CD14-positive monocyte (primary cell): ENCODE data around the gene RNF222. TPM values are rescaled to one million over a fixed set of nuclear protein-coding genes. Genes with fewer than 3 reads are reported as not detected.

Experiments
- DNase-seq, 3 donors: peaks; one replicate each; pipeline ENCODE4 v3.0.0-alpha.2; 2011 to 2022
- H2AFZ ChIP-seq: 2 replicates; pipeline ENCODE4 v1.6.0; 2012; ENCODE audit warnings: mild to moderate bottlenecking, low read depth, low read length, inconsistent platforms; ENCODE audit not compliant: insufficient read depth, poor library complexity, severe bottlenecking
- H3K27ac ChIP-seq, 2 donors: 1 replicate in 1 of 2; 2 replicates in 1 of 2; pipeline ENCODE4 v1.5.1; 2012 to 2013; ENCODE audit warnings: low read length in 2 of 2, control low read depth in 1 of 2, inconsistent platforms in 1 of 2, low read depth in 1 of 2, mild to moderate bottlenecking in 1 of 2
- H3K27me3 ChIP-seq, 2 donors: one replicate each; pipeline versions ENCODE4 v1.6.0 to v1.6.1; 2011 to 2013; ENCODE audit warnings: low read length in 2 of 2; ENCODE audit not compliant: control insufficient read depth in 2 of 2, insufficient read depth in 2 of 2
- H3K36me3 ChIP-seq, 2 donors: replicated peaks in 1 of 2; 1 replicate in 1 of 2; 2 replicates in 1 of 2; pipeline versions ENCODE4 v1.5.1 to v1.6.1; 2012 to 2013; ENCODE audit warnings: low read length in 2 of 2, control low read depth in 1 of 2, inconsistent platforms in 1 of 2, mild to moderate bottlenecking in 1 of 2; ENCODE audit not compliant: insufficient read depth in 2 of 2, control insufficient read depth in 1 of 2
- H3K4me1 ChIP-seq, 2 donors: 1 replicate in 1 of 2; 2 replicates in 1 of 2; pipeline versions ENCODE4 v1.5.1 to v1.6.1; 2012 to 2013; ENCODE audit warnings: low read length in 2 of 2, control low read depth in 1 of 2, inconsistent platforms in 1 of 2, mild to moderate bottlenecking in 1 of 2, moderate library complexity in 1 of 2; ENCODE audit not compliant: insufficient read depth in 2 of 2, control insufficient read depth in 1 of 2
- H3K4me2 ChIP-seq: replicated peaks from 2 replicates; pipeline ENCODE3; 2012; ENCODE audit warnings: low read length, moderate library complexity, mild to moderate bottlenecking; ENCODE audit not compliant: poor library complexity, severe bottlenecking; ENCODE audit errors: extremely low read depth
- H3K4me3 ChIP-seq, 3 experiments: fragments of 200-600 bp in 1 of 3; sonication (generic) in 1 of 3; replicated peaks in 1 of 3; 1 replicate in 2 of 3; 2 replicates in 1 of 3; pipeline ENCODE4 v1.5.1; 2011 to 2013; ENCODE audit warnings: low read length in 3 of 3, mild to moderate bottlenecking in 3 of 3, control low read depth in 2 of 3, low read depth in 2 of 3, inconsistent platforms in 1 of 3, moderate library complexity in 1 of 3
- H3K79me2 ChIP-seq: 2 replicates; pipeline ENCODE4 v1.6.0; 2012; ENCODE audit warnings: mild to moderate bottlenecking, control low read depth, inconsistent platforms, low read length, moderate library complexity; ENCODE audit not compliant: insufficient read depth
- H3K9ac ChIP-seq: 2 replicates; pipeline ENCODE4 v1.6.0; 2017; ENCODE audit warnings: low read length, mild to moderate bottlenecking; ENCODE audit not compliant: insufficient read depth, poor library complexity, severe bottlenecking
- H3K9me3 ChIP-seq, 2 donors: replicated peaks in 1 of 2; 1 replicate in 1 of 2; 2 replicates in 1 of 2; pipeline versions ENCODE4 v1.5.1 to v1.6.1; 2012 to 2013; ENCODE audit warnings: low read length in 2 of 2, control low read depth in 1 of 2; ENCODE audit not compliant: control insufficient read depth in 1 of 2, insufficient read depth in 1 of 2
- H4K20me1 ChIP-seq: 2 replicates; pipeline ENCODE4 v1.6.0; 2012; ENCODE audit warnings: mild to moderate bottlenecking, low read length, control low read depth, moderate library complexity; ENCODE audit not compliant: insufficient read depth
- H3K27ac Mint-ChIP-seq, 7 donors: one replicate each; pipeline ENCODE4 v1.8.0; 2020; ENCODE audit warnings: mild to moderate bottlenecking in 7 of 7, mixed read lengths in 7 of 7, moderate library complexity in 6 of 7, inconsistent platforms in 2 of 7
- H3K27me3 Mint-ChIP-seq, 3 donors: one replicate each; pipeline ENCODE4 v1.8.0; 2021 to 2022; ENCODE audit warnings: low read depth in 3 of 3, mild to moderate bottlenecking in 3 of 3, mixed read lengths in 3 of 3, moderate library complexity in 3 of 3, inconsistent platforms in 1 of 3
- H3K36me3 Mint-ChIP-seq, 2 donors: one replicate each; pipeline ENCODE4 v1.8.0; 2020; ENCODE audit warnings: mixed read lengths in 2 of 2, inconsistent platforms in 1 of 2, mild to moderate bottlenecking in 1 of 2
- H3K4me1 Mint-ChIP-seq: one replicate; pipeline ENCODE4 v1.8.0; 2020; ENCODE audit warnings: mild to moderate bottlenecking, mixed read lengths
- H3K4me3 Mint-ChIP-seq, 2 donors: one replicate each; pipeline ENCODE4 v1.8.0; 2020; ENCODE audit warnings: mild to moderate bottlenecking in 2 of 2, mixed read lengths in 2 of 2, moderate library complexity in 1 of 2
- H3K9me3 Mint-ChIP-seq, 7 donors: one replicate each; pipeline ENCODE4 v1.8.0; 2020 to 2022; ENCODE audit warnings: mixed read lengths in 7 of 7, mild to moderate bottlenecking in 6 of 7, moderate library complexity in 6 of 7, inconsistent platforms in 2 of 7
- CTCF ChIP-seq: fragments of 200-600 bp; IDR thresholded peaks from one replicate; pipeline ENCODE4 v1.8.0; 2022; ENCODE audit warnings: antibody characterized with exemption, mild to moderate bottlenecking
- WGBS: methylation state at CpG from one replicate; pipeline ENCODE4 v1.1.5; 2013; ENCODE audit warnings: missing lambda C conversion rate; ENCODE audit not compliant: insufficient coverage; 5-methylcytosine and 5-hydroxymethylcytosine counted together
- intact Hi-C, 2 donors: fragments of 100-400 bp; cut with micrococcal nuclease; formaldehyde crosslinking; loops; one replicate each; pipeline versions ENCODE4 v1.15.0 to v1.15.1; 2023
- polyA plus RNA-seq, 3 donors: library from polyadenylated mRNA; depleted of rRNA in 1 of 3; unstranded in 2 of 3; stranded (reverse) in 1 of 3; fragments of 300-500 nt in 2 of 3; fragments of >200 nt in 1 of 3; fragmentation: Illumina TruSeq in 2 of 3; gene quantifications; 1 replicate in 2 of 3; 2 replicates in 1 of 3; pipeline ENCODE4 v1.2.3, GENCODE V29; 2012 to 2021

The RNF222 gene
- polyA plus RNA-seq, 3 donors: not detected

DNA sequence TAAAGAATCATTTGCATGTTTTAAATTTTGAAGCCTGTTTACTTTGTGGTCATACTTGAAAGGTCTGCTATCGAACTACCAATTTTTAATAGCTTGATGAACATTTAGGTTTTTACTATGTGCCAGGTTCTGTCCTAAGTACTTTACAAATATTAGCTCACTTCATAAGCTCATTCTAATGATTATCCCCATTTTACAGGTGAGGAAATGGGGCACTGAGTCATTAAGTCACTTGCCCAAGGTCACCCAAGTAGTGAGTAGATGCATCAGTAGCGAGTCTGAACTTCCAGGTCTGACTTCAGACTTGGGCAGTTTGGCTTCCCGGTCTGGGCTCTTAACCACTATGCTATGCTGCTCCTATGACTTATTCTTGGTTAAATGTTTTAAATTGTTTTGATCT is 42.1 kb upstream of the RNF222 start:
- H3K27me3 Mint-ChIP-seq: peaks cover 0 to 2% (median 0%) of the 10 kb centered on the region in 3 donors
- no peaks in the 10 kb centered on the region for H3K9me3 Mint-ChIP-seq
- no peak overlapping the region for H3K4me3 Mint-ChIP-seq
- H3K27ac Mint-ChIP-seq: no peak overlapping the region
- H3K9ac ChIP-seq: no peak overlapping the region
- H3K4me1 Mint-ChIP-seq: peaks cover 39% of the 10 kb centered on the region
- H3K27ac ChIP-seq: no peak overlapping the region
- H3K4me3 ChIP-seq: no peak overlapping the region
- peaks cover 88% of the 10 kb centered on the region for H3K79me2 ChIP-seq
- no CpG with 5 or more reads among the region's 3 CpGs for WGBS
- no peak overlapping the region for H3K4me2 ChIP-seq
- H3K36me3 Mint-ChIP-seq: peaks cover 32 to 44% of the 10 kb centered on the region in 2 donors
- intact Hi-C loops: loop anchor here (5.0 kb wide), 2 partner anchors 32 to 57 kb away; partner anchors contain the start of gene RPL26 (in 1 of the 2)
- no peak for DNase-seq
- peaks cover 12 to 26% of the 10 kb centered on the region in 2 donors for H3K4me1 ChIP-seq
- no peak overlapping the region for H2AFZ ChIP-seq
- peaks cover 80% of the 10 kb centered on the region for H4K20me1 ChIP-seq
- H3K9me3 ChIP-seq: no peaks in the 10 kb centered on the region
- no peaks in the 10 kb centered on the region for H3K27me3 ChIP-seq
- TF ChIP-seq CTCF: no peak
- peaks cover 21 to 45% of the 10 kb centered on the region in 2 donors for H3K36me3 ChIP-seq

DNA sequence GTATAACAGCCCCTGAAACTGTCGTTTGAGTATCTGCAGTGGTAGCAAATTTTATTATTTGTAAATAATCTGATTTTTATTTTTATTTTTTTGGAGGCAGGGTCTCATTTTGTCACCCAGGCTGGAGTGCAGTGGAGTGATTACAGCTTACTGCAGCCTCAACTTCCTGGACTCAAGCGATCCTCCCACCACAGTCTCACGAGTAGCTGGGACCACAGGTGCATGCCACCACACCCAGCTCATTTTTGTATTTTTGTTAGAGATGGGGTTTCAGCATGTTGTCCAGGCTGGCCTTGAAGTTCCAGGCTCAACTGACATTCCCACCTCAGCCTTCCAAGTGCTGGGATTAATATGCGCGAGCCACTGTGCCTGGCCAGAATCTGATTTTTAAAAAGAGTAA is 40.8 kb upstream of the RNF222 start:
- H3K27ac ChIP-seq: peak overlapping the region in 1 of 2 donors; percentile 20
- no peak overlapping the region for H2AFZ ChIP-seq
- no peaks in the 10 kb centered on the region for H3K9me3 Mint-ChIP-seq
- H3K36me3 Mint-ChIP-seq: peaks cover 23 to 32% of the 10 kb centered on the region in 2 donors
- H3K79me2 ChIP-seq: peaks cover 76% of the 10 kb centered on the region
- H3K9ac ChIP-seq: no peak overlapping the region
- peaks cover 12 to 27% of the 10 kb centered on the region in 2 donors for H3K4me1 ChIP-seq
- H3K27ac Mint-ChIP-seq: no peak overlapping the region
- no peaks in the 10 kb centered on the region for H3K9me3 ChIP-seq
- H3K4me2 ChIP-seq: no peak overlapping the region
- no peak overlapping the region for H3K4me3 Mint-ChIP-seq
- peaks cover 0 to 2% (median 0%) of the 10 kb centered on the region in 3 donors for H3K27me3 Mint-ChIP-seq
- H3K4me3 ChIP-seq: no peak overlapping the region
- H3K36me3 ChIP-seq: peaks cover 9 to 33% of the 10 kb centered on the region in 2 donors
- peaks cover 39% of the 10 kb centered on the region for H3K4me1 Mint-ChIP-seq
- no peaks in the 10 kb centered on the region for H3K27me3 ChIP-seq
- peaks cover 67% of the 10 kb centered on the region for H4K20me1 ChIP-seq
- intact Hi-C loops: loop anchor here in 1 of 2 donors (5.0 kb wide), 1 partner anchor 56 kb away; the partner anchor contains the start of gene RPL26
- no CpG with 5 or more reads among the region's 5 CpGs for WGBS
- TF ChIP-seq CTCF: no peak
- no peak for DNase-seq
